Nephron (organoid): ENCODE results near the gene GLIPR1L2.
"Not testable (repeated sequence)": the region's sequence is repeated elsewhere in the genome, so short reads cannot be mapped to it uniquely, and the experiment has no call there.

Source experiments
- H3K27ac Mint-ChIP-seq, 3 experiments: 2 replicates each; pipeline ENCODE4 v1.8.0; 2020; ENCODE audit warnings: mixed read lengths in 3 of 3, mild to moderate bottlenecking in 2 of 3, moderate library complexity in 1 of 3
- H3K27me3 Mint-ChIP-seq: 2 replicates; pipeline ENCODE4 v1.8.0; 2021; ENCODE audit warnings: low read depth, mild to moderate bottlenecking, moderate library complexity, mixed read lengths
- H3K36me3 Mint-ChIP-seq: 2 replicates; pipeline ENCODE4 v1.8.0; 2020; ENCODE audit warnings: low read depth, mixed read lengths
- H3K4me1 Mint-ChIP-seq: 2 replicates; pipeline ENCODE4 v1.8.0; 2020; ENCODE audit warnings: mixed read lengths
- H3K4me3 Mint-ChIP-seq, 3 experiments: 2 replicates each; pipeline ENCODE4 v1.8.0; 2020; ENCODE audit warnings: mild to moderate bottlenecking in 3 of 3, mixed read lengths in 3 of 3, moderate library complexity in 2 of 3
- H3K9me3 Mint-ChIP-seq: 2 replicates; pipeline ENCODE4 v1.8.0; 2020; ENCODE audit warnings: mixed read lengths
- TF ChIP-seq, protein P1 (sequence below), 3 experiments: fragments of 200-600 bp; sonication (generic); IDR thresholded peaks; one replicate each; pipeline ENCODE4 v1.5.0; 2021; ENCODE audit warnings: antibody characterized with exemption in 3 of 3; ENCODE audit not compliant: unreplicated experiment in 3 of 3

Gene GLIPR1L2

DNA sequence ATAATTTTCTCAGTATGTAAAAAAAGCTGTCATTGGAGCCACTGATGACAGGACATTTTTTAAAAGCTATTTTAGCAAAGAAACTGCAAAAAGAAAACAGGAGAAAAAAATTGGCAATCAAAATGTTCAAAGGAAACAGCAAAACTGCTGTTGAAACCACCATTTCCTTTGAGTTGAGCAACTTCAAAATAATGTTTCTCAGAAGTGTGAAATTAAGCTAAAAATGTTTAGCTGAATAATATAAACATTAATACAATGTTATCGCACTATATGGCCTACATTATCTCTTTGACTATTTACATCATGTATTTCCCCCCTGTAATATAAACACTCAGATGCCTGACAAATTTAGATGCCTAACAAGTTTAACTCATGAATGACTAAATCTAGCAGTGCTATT lies 66.3 kb downstream of the GLIPR1L2 start:
- H3K9me3 Mint-ChIP-seq = peaks cover 29% of the 10 kb centered on the region
- TF ChIP-seq, protein P1, sequence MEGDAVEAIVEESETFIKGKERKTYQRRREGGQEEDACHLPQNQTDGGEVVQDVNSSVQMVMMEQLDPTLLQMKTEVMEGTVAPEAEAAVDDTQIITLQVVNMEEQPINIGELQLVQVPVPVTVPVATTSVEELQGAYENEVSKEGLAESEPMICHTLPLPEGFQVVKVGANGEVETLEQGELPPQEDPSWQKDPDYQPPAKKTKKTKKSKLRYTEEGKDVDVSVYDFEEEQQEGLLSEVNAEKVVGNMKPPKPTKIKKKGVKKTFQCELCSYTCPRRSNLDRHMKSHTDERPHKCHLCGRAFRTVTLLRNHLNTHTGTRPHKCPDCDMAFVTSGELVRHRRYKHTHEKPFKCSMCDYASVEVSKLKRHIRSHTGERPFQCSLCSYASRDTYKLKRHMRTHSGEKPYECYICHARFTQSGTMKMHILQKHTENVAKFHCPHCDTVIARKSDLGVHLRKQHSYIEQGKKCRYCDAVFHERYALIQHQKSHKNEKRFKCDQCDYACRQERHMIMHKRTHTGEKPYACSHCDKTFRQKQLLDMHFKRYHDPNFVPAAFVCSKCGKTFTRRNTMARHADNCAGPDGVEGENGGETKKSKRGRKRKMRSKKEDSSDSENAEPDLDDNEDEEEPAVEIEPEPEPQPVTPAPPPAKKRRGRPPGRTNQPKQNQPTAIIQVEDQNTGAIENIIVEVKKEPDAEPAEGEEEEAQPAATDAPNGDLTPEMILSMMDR (IDR thresholded peaks at IDR 0.05; ENCODE audit: unreplicated experiment in 3 of 3) = no peak
- no peaks in the 10 kb centered on the region for H3K27me3 Mint-ChIP-seq
- H3K4me1 Mint-ChIP-seq = no peaks in the 10 kb centered on the region
- no peaks in the 10 kb centered on the region for H3K36me3 Mint-ChIP-seq
- H3K4me3 Mint-ChIP-seq = no peak overlapping the region
- H3K27ac Mint-ChIP-seq = no peak overlapping the region

- not testable (repeated sequence) for H3K36me3 Mint-ChIP-seq, H3K4me1 Mint-ChIP-seq, H3K4me3 Mint-ChIP-seq, H3K27me3 Mint-ChIP-seq, H3K27ac Mint-ChIP-seq
- H3K9me3 Mint-ChIP-seq = peaks cover 35% of the 10 kb centered on the region
Observed at GRCh38 chr12:75457866-75458265, 67.0 kb downstream of the GLIPR1L2 start.

DNA sequence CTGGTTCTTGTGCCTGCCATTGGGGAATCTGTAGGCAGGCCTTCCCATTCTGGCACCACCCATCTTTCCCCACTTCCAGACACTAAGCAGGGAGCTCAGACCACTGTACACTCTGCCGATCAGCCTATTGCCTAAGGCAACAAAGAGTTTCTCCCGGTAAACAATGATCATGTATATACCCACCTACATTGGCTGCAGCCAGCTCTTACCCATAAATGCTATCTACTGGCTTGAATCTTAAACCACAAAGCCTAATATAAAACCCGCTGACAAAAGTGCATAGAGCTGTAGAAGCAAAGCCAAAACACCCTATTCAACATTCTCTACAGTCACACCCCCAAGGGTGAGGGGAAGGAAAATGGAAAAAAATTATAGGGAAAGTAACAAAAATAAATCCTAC lies 68.9 kb downstream of the GLIPR1L2 start:
- TF ChIP-seq, protein P1 (IDR thresholded peaks at IDR 0.05; ENCODE audit: unreplicated experiment in 3 of 3) = no peak
- Mint-ChIP-seq H3K36me3 (no peaks in the 10 kb centered on the region), H3K4me1 (no peaks in the 10 kb centered on the region), H3K4me3 (no peak overlapping the region), H3K27me3 (no peaks in the 10 kb centered on the region), H3K27ac (no peak overlapping the region), H3K9me3 (peaks cover 39% of the 10 kb centered on the region)

GRCh38 chr12:75460204-75460603 lies 69.3 kb downstream of the GLIPR1L2 start:
- Mint-ChIP-seq H3K27ac (no peak overlapping the region), H3K27me3 (no peaks in the 10 kb centered on the region), H3K36me3 (no peaks in the 10 kb centered on the region), H3K9me3 (peaks cover 39% of the 10 kb centered on the region), H3K4me1 (no peaks in the 10 kb centered on the region), H3K4me3 (no peak overlapping the region)
- TF ChIP-seq, protein P1 (IDR thresholded peaks at IDR 0.05; ENCODE audit: unreplicated experiment in 3 of 3) = no peak

- Mint-ChIP-seq H3K9me3 (no peaks in the 10 kb centered on the region), H3K4me1 (no peaks in the 10 kb centered on the region), H3K36me3 (no peaks in the 10 kb centered on the region), H3K27ac (no peak overlapping the region), H3K27me3 (no peaks in the 10 kb centered on the region), H3K4me3 (no peak overlapping the region)
- TF ChIP-seq, protein P1 (IDR thresholded peaks at IDR 0.05; ENCODE audit: unreplicated experiment in 3 of 3) = no peak
Observed at GRCh38 chr12:75471902-75472890, 81.3 kb downstream of the GLIPR1L2 start.

DNA sequence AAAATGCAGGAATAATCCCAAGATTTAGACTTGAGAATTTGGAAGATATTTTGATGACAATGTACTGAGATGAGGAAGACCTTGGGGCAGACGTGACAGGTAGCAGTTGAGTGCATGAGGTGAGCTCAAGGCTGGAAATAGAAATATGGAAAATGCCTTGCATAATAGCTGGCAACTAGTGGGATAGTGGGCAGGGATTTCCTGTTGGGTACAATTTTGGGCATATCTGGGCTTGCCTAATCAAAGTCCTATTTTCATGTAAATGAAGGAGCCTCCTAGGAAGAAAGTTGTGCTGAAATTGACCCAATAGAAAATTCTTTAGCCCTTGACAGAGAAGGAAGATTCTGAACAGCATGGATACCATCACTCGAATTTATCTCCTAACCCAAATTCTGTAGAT lies 83.2 kb downstream of the GLIPR1L2 start:
- H3K36me3 Mint-ChIP-seq = no peaks in the 10 kb centered on the region
- H3K4me3 Mint-ChIP-seq = no peak overlapping the region
- no peaks in the 10 kb centered on the region for H3K27me3 Mint-ChIP-seq
- H3K4me1 Mint-ChIP-seq = no peaks in the 10 kb centered on the region
- TF ChIP-seq, protein P1 (IDR thresholded peaks at IDR 0.05; ENCODE audit: unreplicated experiment in 3 of 3) = no peak
- H3K9me3 Mint-ChIP-seq = no peaks in the 10 kb centered on the region
- no peak overlapping the region for H3K27ac Mint-ChIP-seq
